Breast epithelium (tissue), 4 donors: ENCODE measurements around the gene TSEN54. TPM values are rescaled to one million over a fixed set of nuclear protein-coding genes. Genes with fewer than 3 reads are reported as not detected.

Experiments
- DNase-seq, 2 donors: peaks; one replicate each; pipeline ENCODE4 v3.0.0-alpha.2; 2019; ENCODE audit warnings: low spot score in 2 of 2
- H3K27ac ChIP-seq, 2 donors: fragments of 200-600 bp; sonication (generic) in 1 of 2; one replicate each; pipeline ENCODE4 v1.5.1; 2016 to 2019; ENCODE audit warnings: mild to moderate bottlenecking in 1 of 2
- H3K27me3 ChIP-seq, 2 donors: fragments of 200-600 bp; sonication (generic) in 1 of 2; one replicate each; pipeline versions ENCODE4 v1.5.1 to v1.6.0; 2017 to 2019; ENCODE audit warnings: control low read depth in 1 of 2, mild to moderate bottlenecking in 1 of 2
- H3K36me3 ChIP-seq: fragments of 200-600 bp; one replicate; pipeline ENCODE4 v1.5.1; 2019
- H3K4me1 ChIP-seq, 2 donors: fragments of 200-600 bp; sonication (generic); one replicate each; pipeline ENCODE4 v1.5.1; 2016 to 2019; ENCODE audit warnings: control low read depth in 1 of 2
- H3K4me3 ChIP-seq, 3 donors: fragments of 200-600 bp; sonication (generic); 1 replicate in 2 of 3; 2 replicates in 1 of 3; pipeline ENCODE4 v1.5.1; 2016 to 2019; ENCODE audit warnings: mild to moderate bottlenecking in 3 of 3, moderate library complexity in 2 of 3
- H3K9me3 ChIP-seq, 2 donors: fragments of 200-600 bp; sonication (generic) in 1 of 2; one replicate each; pipeline ENCODE4 v1.5.1; 2016 to 2019; ENCODE audit warnings: control low read depth in 1 of 2
- CTCF ChIP-seq, 3 donors: fragments of 450-650 bp; IDR thresholded peaks; one replicate each; pipeline ENCODE4 v1.5.1; 2016 to 2017; ENCODE audit warnings: antibody characterized with exemption in 3 of 3, mild to moderate bottlenecking in 3 of 3, moderate library complexity in 3 of 3
- POLR2A ChIP-seq: fragments of 450-650 bp; IDR thresholded peaks from one replicate; pipeline ENCODE4 v1.6.1; 2016; ENCODE audit warnings: antibody characterized with exemption, mild to moderate bottlenecking, moderate library complexity
- POLR2AphosphoS5 ChIP-seq, 3 donors: sonication (generic); formaldehyde crosslinking; IDR thresholded peaks; one replicate each; pipeline ENCODE4 v1.6.1; 2017; ENCODE audit warnings: antibody characterized with exemption in 3 of 3
- intact Hi-C: fragments of 100-400 bp; cut with DNase I; formaldehyde crosslinking; loops from one replicate; pipeline ENCODE4 v1.15.1; 2023; ENCODE audit warnings: low total_unique reads
- total RNA-seq, 3 donors: library from RNA; depleted of rRNA; stranded (reverse); fragments of >200 nt; gene quantifications; one replicate each; pipeline ENCODE4 v1.1.0, GENCODE V29; 2016

Gene TSEN54
- total RNA-seq, 3 donors from 2014 or later: 18.4 to 34.7 (median 31.2) TPM

GRCh38 chr17:75506134-75506533, 10.2 kb upstream of the TSEN54 start:
- TF ChIP-seq POLR2A: no peak
- TF ChIP-seq CTCF (IDR thresholded peaks at IDR 0.05): no peak
- TF ChIP-seq POLR2AphosphoS5 (IDR thresholded peaks at IDR 0.05): no peak
- DNase-seq: no peak
- no peak overlapping the region for H3K4me3 ChIP-seq
- H3K36me3 ChIP-seq: no peaks in the 10 kb centered on the region
- no peak overlapping the region for H3K27ac ChIP-seq
- intact Hi-C loops: no loop called here
- no peaks in the 10 kb centered on the region for H3K27me3 ChIP-seq
- peaks cover 0 to 7% of the 10 kb centered on the region in 2 donors for H3K4me1 ChIP-seq
- H3K9me3 ChIP-seq: no peaks in the 10 kb centered on the region

DNA sequence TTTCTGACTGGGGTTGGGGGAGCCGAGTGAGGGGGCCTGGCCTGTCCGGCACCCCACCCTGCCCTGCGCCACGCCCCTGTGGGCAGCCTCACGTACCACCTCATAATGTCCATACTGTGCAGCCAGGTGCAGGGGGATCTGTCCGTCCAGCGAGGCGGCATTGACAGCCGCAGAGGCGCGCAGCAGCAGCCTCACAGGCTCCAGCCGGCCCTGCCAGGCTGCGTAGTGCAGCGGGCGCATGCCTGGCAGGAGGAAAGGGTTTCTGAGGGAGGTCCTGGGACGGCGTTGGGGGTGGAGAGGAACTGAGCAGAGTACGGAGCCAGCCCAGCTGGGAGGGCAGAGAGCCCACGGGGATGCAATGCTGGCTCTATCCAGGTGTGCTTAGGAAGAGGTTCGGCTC, 9.4 kb upstream of the TSEN54 start:
- Histone ChIP-seq H3K4me3 (no peak overlapping the region), H3K27me3 (no peaks in the 10 kb centered on the region), H3K27ac (no peak overlapping the region), H3K4me1 (peaks cover 0 to 3% of the 10 kb centered on the region in 2 donors), H3K36me3 (no peaks in the 10 kb centered on the region), H3K9me3 (no peaks in the 10 kb centered on the region)
- TF ChIP-seq POLR2AphosphoS5 (IDR thresholded peaks at IDR 0.05) (no peak), CTCF (IDR thresholded peaks at IDR 0.05) (no peak), POLR2A (no peak)
- DNase-seq: no peak
- intact Hi-C loops: no loop called here

DNA sequence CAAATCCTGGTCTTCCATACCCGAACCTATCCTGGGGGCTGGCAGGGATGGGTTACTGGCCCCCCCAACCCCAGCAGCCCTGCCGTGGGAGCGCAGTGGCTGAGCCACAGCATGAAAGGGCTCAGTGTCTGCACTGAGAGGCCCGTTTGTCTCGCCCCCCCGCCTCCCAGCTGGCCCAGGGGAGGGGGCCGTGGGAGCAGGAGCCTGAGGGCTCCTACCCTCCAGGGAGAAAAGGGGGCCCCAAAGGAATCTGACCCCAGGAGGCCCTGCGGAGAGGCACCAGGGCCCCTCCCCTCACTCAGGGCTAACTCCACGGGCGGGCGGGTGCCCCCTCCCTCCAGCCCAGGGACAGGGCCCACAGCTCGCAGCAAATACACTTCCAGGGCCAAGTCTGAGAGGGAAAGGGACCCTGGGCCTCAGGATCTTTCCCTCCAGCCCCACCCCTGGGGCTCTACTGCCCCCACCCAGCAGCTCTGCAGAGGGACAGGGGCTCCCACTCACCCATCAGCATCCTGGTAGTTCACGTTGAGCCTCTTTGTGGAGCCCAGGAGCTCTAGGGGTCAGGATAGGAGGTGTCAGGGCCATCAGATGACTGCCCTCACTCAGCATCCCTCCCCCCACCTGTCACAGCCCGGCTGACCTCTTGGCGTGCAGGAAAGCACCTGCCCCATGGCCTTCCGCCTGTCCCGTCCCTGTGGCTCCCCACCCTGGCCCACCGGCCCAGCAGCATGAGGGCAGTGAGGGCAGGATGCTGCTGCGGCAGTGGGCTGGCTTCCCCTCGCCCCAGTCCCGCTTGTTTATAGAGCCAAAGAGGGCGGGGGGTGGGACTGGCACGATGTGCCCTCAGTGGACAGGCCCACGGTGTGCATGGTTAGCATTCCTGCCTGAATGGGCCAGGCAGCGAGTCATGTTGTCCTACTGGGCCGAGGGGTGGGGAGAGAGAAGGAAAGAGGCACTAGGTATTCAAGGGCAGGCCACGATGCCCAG, 8.3 kb upstream of the TSEN54 start:
- intact Hi-C loops: no loop called here
- Histone ChIP-seq H3K27me3 (no peaks in the 10 kb centered on the region), H3K27ac (peak overlapping the region; percentile 62 to 95), H3K36me3 (no peaks in the 10 kb centered on the region), H3K9me3 (no peaks in the 10 kb centered on the region), H3K4me3 (peak overlapping the region in 1 of 3 donors; percentile 54), H3K4me1 (peaks cover 0 to 13% of the 10 kb centered on the region in 2 donors)
- TF ChIP-seq POLR2A (no peak), CTCF (IDR thresholded peaks at IDR 0.05) (no peak), POLR2AphosphoS5 (IDR thresholded peaks at IDR 0.05) (no peak)
- DNase-seq: no peak

DNA sequence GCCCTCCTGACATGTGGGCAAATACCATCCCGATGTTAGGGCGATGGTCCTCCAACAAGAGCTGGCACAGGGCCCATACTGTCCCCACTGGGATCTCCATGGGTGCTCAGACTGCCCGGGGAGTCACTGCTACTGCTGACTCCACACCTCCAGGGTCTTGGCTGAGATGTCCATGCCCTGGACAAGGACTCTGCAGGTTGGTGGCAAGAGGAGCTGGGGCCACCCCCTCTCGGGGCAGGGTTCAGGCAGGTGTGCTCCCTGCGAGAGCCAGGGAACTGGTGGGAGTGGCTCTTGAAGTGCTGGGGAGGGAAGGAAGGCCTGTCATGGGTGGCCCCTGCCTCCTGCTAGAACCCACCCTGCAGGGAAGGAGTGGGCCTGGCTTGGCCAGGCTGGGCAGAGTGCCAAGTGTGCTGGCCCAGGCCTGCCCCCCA, 7.4 kb upstream of the TSEN54 start:
- Histone ChIP-seq H3K36me3 (no peaks in the 10 kb centered on the region), H3K4me1 (peaks cover 0 to 20% of the 10 kb centered on the region in 2 donors), H3K27me3 (no peaks in the 10 kb centered on the region), H3K4me3 (peak overlapping the region in 1 of 3 donors; percentile 54), H3K9me3 (no peaks in the 10 kb centered on the region), H3K27ac (peak overlapping the region; percentile 62 to 95)
- intact Hi-C loops: loop anchor here (1.0 kb wide), 1 partner anchor 40 kb away; no protein-coding TSS in a partner anchor
- no peak for DNase-seq
- TF ChIP-seq CTCF (IDR thresholded peaks at IDR 0.05): no peak
- TF ChIP-seq POLR2A: no peak
- no peak for TF ChIP-seq POLR2AphosphoS5 (IDR thresholded peaks at IDR 0.05)
